H1 (cell line): Measurements from ENCODE around the gene KCNMA1. TPM values are rescaled to one million over a fixed set of nuclear protein-coding genes. Genes with fewer than 3 reads are reported as not detected.

ENCODE experiments used
- CEBPB ChIP-seq: IDR thresholded peaks from 2 replicates; pipeline ENCODE4 v1.6.1; 2012; ENCODE audit warnings: low read depth, low read length
- EZH2 ChIP-seq: fragments of 200-600 bp; sonication (generic); IDR thresholded peaks from 2 replicates; pipeline ENCODE4 v1.7.1; 2012; ENCODE audit warnings: low read depth, mild to moderate bottlenecking, moderate library complexity, low read length, inconsistent platforms; ENCODE audit not compliant: severe bottlenecking
- NANOG ChIP-seq: IDR thresholded peaks from 2 replicates; pipeline ENCODE4 v1.6.1; 2011; ENCODE audit warnings: low read length, low read depth, mild to moderate bottlenecking, inconsistent platforms; ENCODE audit not compliant: insufficient read depth, poor library complexity, severe bottlenecking
- TBP ChIP-seq: IDR thresholded peaks from 2 replicates; pipeline ENCODE4 v1.6.1; 2011; ENCODE audit warnings: low read depth, low read length, improper control_type of control experiment
- polyA plus RNA-seq, 7 experiments: library from polyadenylated mRNA; depleted of rRNA in 3 of 7; stranded (reverse) in 5 of 7; unstranded in 2 of 7; fragments of >200 nt in 5 of 7; fragments of 200-250 nt in 2 of 7; gene quantifications; 1 replicate in 5 of 7; 2 replicates in 1 of 7; 4 replicates in 1 of 7; pipeline versions ENCODE4 v1.2.1 to v1.2.3, GENCODE V29; 2011 to 2013; ENCODE audit warnings: missing spikeins in 2 of 7, mixed read lengths in 2 of 7
- total RNA-seq: library from RNA; stranded (reverse); fragmentation: NEBNext Ultra II Directional; extraction: Animal tissue kit (Norgen Biotek cat#: 25700); gene quantifications from 2 replicates; pipeline ENCODE4 v1.2.1, GENCODE V29; 2021
- TF ChIP-seq, protein P1 (sequence below): fragments of 300-600 bp; sonication (generic); IDR thresholded peaks from 2 replicates; pipeline ENCODE4 v1.7.1; 2012; ENCODE audit warnings: low read length, moderate library complexity, mild to moderate bottlenecking, inconsistent platforms; ENCODE audit not compliant: insufficient replicate concordance

The KCNMA1 gene
- total and polyA plus RNA-seq, 2 of the 8 experiments (the other 6 are each of a cell fraction or from before 2014, with no cell fraction given) = 10.2 to 11.1 TPM

DNA sequence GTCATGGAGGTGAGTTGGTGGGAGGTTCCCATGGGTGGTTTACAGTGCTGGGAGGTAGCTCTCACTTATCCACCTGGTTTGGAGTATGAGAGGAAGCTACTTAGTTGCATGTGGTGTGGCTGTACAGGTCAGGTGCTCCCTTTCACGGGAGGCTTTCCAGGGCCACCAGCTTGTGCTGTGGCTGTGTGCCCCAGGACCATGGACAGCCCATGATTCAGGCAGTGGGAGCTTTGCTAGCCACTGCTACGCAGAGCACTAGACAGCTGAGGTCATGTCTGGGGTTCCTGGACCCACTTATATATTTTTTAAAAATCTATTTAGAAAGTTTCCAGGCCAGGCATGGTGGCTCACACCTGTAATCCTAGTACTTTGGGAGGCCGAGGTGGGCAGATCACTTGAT is 42.5 kb upstream of the KCNMA1 start (continued):
- TF ChIP-seq, protein P1, sequence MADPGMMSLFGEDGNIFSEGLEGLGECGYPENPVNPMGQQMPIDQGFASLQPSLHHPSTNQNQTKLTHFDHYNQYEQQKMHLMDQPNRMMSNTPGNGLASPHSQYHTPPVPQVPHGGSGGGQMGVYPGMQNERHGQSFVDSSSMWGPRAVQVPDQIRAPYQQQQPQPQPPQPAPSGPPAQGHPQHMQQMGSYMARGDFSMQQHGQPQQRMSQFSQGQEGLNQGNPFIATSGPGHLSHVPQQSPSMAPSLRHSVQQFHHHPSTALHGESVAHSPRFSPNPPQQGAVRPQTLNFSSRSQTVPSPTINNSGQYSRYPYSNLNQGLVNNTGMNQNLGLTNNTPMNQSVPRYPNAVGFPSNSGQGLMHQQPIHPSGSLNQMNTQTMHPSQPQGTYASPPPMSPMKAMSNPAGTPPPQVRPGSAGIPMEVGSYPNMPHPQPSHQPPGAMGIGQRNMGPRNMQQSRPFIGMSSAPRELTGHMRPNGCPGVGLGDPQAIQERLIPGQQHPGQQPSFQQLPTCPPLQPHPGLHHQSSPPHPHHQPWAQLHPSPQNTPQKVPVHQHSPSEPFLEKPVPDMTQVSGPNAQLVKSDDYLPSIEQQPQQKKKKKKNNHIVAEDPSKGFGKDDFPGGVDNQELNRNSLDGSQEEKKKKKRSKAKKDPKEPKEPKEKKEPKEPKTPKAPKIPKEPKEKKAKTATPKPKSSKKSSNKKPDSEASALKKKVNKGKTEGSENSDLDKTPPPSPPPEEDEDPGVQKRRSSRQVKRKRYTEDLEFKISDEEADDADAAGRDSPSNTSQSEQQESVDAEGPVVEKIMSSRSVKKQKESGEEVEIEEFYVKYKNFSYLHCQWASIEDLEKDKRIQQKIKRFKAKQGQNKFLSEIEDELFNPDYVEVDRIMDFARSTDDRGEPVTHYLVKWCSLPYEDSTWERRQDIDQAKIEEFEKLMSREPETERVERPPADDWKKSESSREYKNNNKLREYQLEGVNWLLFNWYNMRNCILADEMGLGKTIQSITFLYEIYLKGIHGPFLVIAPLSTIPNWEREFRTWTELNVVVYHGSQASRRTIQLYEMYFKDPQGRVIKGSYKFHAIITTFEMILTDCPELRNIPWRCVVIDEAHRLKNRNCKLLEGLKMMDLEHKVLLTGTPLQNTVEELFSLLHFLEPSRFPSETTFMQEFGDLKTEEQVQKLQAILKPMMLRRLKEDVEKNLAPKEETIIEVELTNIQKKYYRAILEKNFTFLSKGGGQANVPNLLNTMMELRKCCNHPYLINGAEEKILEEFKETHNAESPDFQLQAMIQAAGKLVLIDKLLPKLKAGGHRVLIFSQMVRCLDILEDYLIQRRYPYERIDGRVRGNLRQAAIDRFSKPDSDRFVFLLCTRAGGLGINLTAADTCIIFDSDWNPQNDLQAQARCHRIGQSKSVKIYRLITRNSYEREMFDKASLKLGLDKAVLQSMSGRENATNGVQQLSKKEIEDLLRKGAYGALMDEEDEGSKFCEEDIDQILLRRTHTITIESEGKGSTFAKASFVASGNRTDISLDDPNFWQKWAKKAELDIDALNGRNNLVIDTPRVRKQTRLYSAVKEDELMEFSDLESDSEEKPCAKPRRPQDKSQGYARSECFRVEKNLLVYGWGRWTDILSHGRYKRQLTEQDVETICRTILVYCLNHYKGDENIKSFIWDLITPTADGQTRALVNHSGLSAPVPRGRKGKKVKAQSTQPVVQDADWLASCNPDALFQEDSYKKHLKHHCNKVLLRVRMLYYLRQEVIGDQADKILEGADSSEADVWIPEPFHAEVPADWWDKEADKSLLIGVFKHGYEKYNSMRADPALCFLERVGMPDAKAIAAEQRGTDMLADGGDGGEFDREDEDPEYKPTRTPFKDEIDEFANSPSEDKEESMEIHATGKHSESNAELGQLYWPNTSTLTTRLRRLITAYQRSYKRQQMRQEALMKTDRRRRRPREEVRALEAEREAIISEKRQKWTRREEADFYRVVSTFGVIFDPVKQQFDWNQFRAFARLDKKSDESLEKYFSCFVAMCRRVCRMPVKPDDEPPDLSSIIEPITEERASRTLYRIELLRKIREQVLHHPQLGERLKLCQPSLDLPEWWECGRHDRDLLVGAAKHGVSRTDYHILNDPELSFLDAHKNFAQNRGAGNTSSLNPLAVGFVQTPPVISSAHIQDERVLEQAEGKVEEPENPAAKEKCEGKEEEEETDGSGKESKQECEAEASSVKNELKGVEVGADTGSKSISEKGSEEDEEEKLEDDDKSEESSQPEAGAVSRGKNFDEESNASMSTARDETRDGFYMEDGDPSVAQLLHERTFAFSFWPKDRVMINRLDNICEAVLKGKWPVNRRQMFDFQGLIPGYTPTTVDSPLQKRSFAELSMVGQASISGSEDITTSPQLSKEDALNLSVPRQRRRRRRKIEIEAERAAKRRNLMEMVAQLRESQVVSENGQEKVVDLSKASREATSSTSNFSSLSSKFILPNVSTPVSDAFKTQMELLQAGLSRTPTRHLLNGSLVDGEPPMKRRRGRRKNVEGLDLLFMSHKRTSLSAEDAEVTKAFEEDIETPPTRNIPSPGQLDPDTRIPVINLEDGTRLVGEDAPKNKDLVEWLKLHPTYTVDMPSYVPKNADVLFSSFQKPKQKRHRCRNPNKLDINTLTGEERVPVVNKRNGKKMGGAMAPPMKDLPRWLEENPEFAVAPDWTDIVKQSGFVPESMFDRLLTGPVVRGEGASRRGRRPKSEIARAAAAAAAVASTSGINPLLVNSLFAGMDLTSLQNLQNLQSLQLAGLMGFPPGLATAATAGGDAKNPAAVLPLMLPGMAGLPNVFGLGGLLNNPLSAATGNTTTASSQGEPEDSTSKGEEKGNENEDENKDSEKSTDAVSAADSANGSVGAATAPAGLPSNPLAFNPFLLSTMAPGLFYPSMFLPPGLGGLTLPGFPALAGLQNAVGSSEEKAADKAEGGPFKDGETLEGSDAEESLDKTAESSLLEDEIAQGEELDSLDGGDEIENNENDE = no peak
- TF ChIP-seq TBP = no peak
- TF ChIP-seq NANOG = no peak
- no peak for TF ChIP-seq EZH2
- no peak for TF ChIP-seq CEBPB
